ENCODE measurements around the gene ALDH8A1. TPM values are rescaled to one million over a fixed set of nuclear protein-coding genes. Genes with fewer than 3 reads are reported as not detected.

Gene ALDH8A1
- total and polyA plus RNA-seq, 4 donors: 0.30 to 1.1 (median 0.57) TPM

- no peaks in the 10 kb centered on the region for H3K27me3 ChIP-seq (ENCODE audit: control insufficient read depth in 3 of 3, insufficient read depth in 3 of 3, low read length in 2 of 3)
- H3K4me3 ChIP-seq: no peak overlapping the region
- H3K27ac ChIP-seq (ENCODE audit: low read depth in 1 of 2, low read length in 1 of 2): no peak overlapping the region
- ATAC-seq (ENCODE audit: insufficient read depth, low FRiP score): no peak
- WGBS, 2 donors: 63 to 97% methylated on average over 1 of the region's 1 CpG
- H3K9ac ChIP-seq (ENCODE audit: insufficient read depth in 1 of 2, low read length in 2 of 2): no peak overlapping the region
- peaks cover 0 to 4% (median 0%) of the 10 kb centered on the region in 5 donors for H3K4me1 ChIP-seq (ENCODE audit: control insufficient read depth in 5 of 5, insufficient read depth in 5 of 5, low read length in 5 of 5)
- TF ChIP-seq CTCF (IDR thresholded peaks at IDR 0.05; ENCODE audit: control extremely low read depth, extremely low read depth): no peak
- H3K9me3 ChIP-seq (ENCODE audit: control insufficient read depth in 4 of 4, insufficient read depth in 3 of 4, low read length in 3 of 4): peaks cover 0 to 2% (median 0%) of the 10 kb centered on the region in 4 donors
- DNase-seq: no peak
- H3K36me3 ChIP-seq (ENCODE audit: control insufficient read depth in 4 of 4, insufficient read depth in 4 of 4, low read length in 4 of 4): no peaks in the 10 kb centered on the region
These were observed 38.4 kb downstream of the ALDH8A1 start for GRCh38 chr6:134911547-134911946.

GRCh38 chr6:134910593-134910935 lies 39.3 kb downstream of the ALDH8A1 start:
- Histone ChIP-seq H3K27me3 (ENCODE audit: control insufficient read depth in 3 of 3, insufficient read depth in 3 of 3, low read length in 2 of 3) (no peaks in the 10 kb centered on the region), H3K27ac (ENCODE audit: low read depth in 1 of 2, low read length in 1 of 2) (no peak overlapping the region), H3K36me3 (ENCODE audit: control insufficient read depth in 4 of 4, insufficient read depth in 4 of 4, low read length in 4 of 4) (no peaks in the 10 kb centered on the region), H3K9ac (ENCODE audit: insufficient read depth in 1 of 2, low read length in 2 of 2) (no peak overlapping the region), H3K9me3 (ENCODE audit: control insufficient read depth in 4 of 4, insufficient read depth in 3 of 4, low read length in 3 of 4) (peaks cover 0 to 2% (median 0%) of the 10 kb centered on the region in 4 donors), H3K4me3 (no peak overlapping the region), H3K4me1 (ENCODE audit: control insufficient read depth in 5 of 5, insufficient read depth in 5 of 5, low read length in 5 of 5) (peaks cover 0 to 4% (median 0%) of the 10 kb centered on the region in 5 donors)
- 86 to 90% methylated on average over 1 of the region's 1 CpG for WGBS, 2 donors
- DNase-seq (no peak), ATAC-seq (ENCODE audit: insufficient read depth, low FRiP score) (no peak)
- TF ChIP-seq CTCF (IDR thresholded peaks at IDR 0.05; ENCODE audit: control extremely low read depth, extremely low read depth): no peak

DNA sequence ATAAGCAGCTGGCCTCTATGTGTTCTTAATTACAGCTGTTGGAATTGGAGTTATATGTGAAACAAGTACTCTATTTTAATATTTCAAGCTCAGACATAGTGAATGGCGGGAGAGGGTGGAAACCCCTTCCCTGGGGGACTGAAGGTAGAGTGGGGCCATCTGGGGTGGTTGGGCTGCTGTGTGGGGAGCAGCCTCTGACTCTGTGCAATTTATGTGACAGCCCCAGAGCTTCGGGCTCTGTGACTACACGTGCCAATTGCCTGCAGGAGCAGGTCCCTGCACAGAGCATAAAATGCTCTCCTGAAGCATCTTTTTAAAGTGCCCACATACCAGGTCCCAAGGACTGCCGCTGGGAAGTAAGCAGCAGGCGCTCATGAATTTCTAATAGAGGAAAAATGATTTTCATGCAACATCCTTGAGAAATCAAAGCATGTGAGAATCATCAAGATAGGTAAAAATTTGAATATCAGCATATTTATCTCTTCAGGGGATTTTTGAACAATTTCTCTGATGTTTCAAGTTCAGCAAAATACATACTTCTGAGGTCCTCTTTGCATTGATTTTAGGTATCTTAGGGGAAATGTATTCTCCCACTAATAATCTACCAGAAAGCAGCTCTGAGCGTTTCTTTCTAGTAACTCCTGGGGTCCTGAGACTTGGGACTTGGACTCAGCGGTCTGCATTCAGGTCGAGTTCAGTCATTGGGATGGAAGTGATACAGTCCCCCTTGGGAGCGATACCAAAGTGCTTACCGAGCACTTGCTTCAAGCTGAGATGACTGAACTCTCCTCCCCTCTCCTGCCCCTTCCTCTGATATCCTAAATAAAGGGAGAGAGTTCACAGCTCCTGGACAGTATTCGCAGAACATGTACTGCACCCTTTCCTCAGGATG lies 40.0 kb downstream of the ALDH8A1 start:
- Histone ChIP-seq H3K4me3 (no peak overlapping the region), H3K9me3 (ENCODE audit: control insufficient read depth in 4 of 4, insufficient read depth in 3 of 4, low read length in 3 of 4) (peaks cover 0 to 2% (median 0%) of the 10 kb centered on the region in 4 donors), H3K27ac (ENCODE audit: low read depth in 1 of 2, low read length in 1 of 2) (no peak overlapping the region), H3K4me1 (ENCODE audit: control insufficient read depth in 5 of 5, insufficient read depth in 5 of 5, low read length in 5 of 5) (peaks cover 0 to 4% (median 0%) of the 10 kb centered on the region in 5 donors), H3K27me3 (ENCODE audit: control insufficient read depth in 3 of 3, insufficient read depth in 3 of 3, low read length in 2 of 3) (no peaks in the 10 kb centered on the region), H3K9ac (ENCODE audit: insufficient read depth in 1 of 2, low read length in 2 of 2) (no peak overlapping the region), H3K36me3 (ENCODE audit: control insufficient read depth in 4 of 4, insufficient read depth in 4 of 4, low read length in 4 of 4) (no peaks in the 10 kb centered on the region)
- 64 to 79% methylated on average over 11 of the region's 11 CpGs for WGBS, 2 donors
- no peak for ATAC-seq (ENCODE audit: insufficient read depth, low FRiP score)
- DNase-seq: no peak
- TF ChIP-seq CTCF (IDR thresholded peaks at IDR 0.05; ENCODE audit: control extremely low read depth, extremely low read depth): no peak
